Stimulated activated CD4-positive, alpha-beta T cell treated with anti-CD3 and anti-CD28 coated beads, TNF-alpha, amount 100 ng/mL, for 24 hours (primary cell): ENCODE results near the gene SGMS1.

Experiments
- DNase-seq, 3 experiments: peaks; one replicate each; pipeline ENCODE4 v3.0.0-alpha.2; 2020; ENCODE audit warnings: low read depth in 3 of 3

The SGMS1 gene

GRCh38 chr10:50636618-50637579 lies 13.1 kb upstream of the SGMS1 start:
- no peak for DNase-seq

GRCh38 chr10:50635286-50635685 lies 11.5 kb upstream of the SGMS1 start:
- no peak for DNase-seq

GRCh38 chr10:50634479-50634878 lies 10.7 kb upstream of the SGMS1 start:
- DNase-seq = no peak

GRCh38 chr10:50631052-50631451 lies 7.3 kb upstream of the SGMS1 start:
- DNase-seq = no peak

- DNase-seq = no peak
These were observed 5.9 kb upstream of the SGMS1 start for GRCh38 chr10:50629495-50630122.

GRCh38 chr10:50627896-50628295 lies 4.1 kb upstream of the SGMS1 start:
- DNase-seq = no peak

- no peak for DNase-seq
These were observed 3.7 kb upstream of the SGMS1 start for GRCh38 chr10:50627443-50627842.

GRCh38 chr10:50625649-50626132 lies 1.9 kb upstream of the SGMS1 start:
- no peak for DNase-seq

GRCh38 chr10:50624866-50625501 lies 1.2 kb upstream of the SGMS1 start:
- DNase-seq = peak; percentile 27 to 50 (median 37)

GRCh38 chr10:50624413-50624865 lies 683 bp upstream of the SGMS1 start:
- DNase-seq = peak; percentile 92 to 95 (median 93)

GRCh38 chr10:50622706-50623662 lies 772 bp downstream of the SGMS1 start:
- DNase-seq = peak in 1 of 3 experiments; percentile 38

- peak in 2 of 3 experiments; percentile 20 to 46 for DNase-seq
These were observed 1.6 kb downstream of the SGMS1 start for GRCh38 chr10:50621968-50622705.

- no peak for DNase-seq
These were observed 2.9 kb downstream of the SGMS1 start for GRCh38 chr10:50620899-50621298.

GRCh38 chr10:50619882-50620281 lies 3.9 kb downstream of the SGMS1 start:
- no peak for DNase-seq

- no peak for DNase-seq
These were observed 4.6 kb downstream of the SGMS1 start for GRCh38 chr10:50619166-50619565.

GRCh38 chr10:50618624-50619023 lies 5.1 kb downstream of the SGMS1 start:
- no peak for DNase-seq

- no peak for DNase-seq
These were observed 8.1 kb downstream of the SGMS1 start for GRCh38 chr10:50615658-50616057.

GRCh38 chr10:50614444-50615137 lies 9.2 kb downstream of the SGMS1 start:
- no peak for DNase-seq

GRCh38 chr10:50613726-50614443 lies 9.9 kb downstream of the SGMS1 start:
- no peak for DNase-seq
